Lower lobe of right lung (tissue), 2 donors: Measurements from ENCODE around the gene SPRN. TPM values are rescaled to one million over a fixed set of nuclear protein-coding genes. Genes with fewer than 3 reads are reported as not detected.
"Not testable (repeated sequence)": the region's sequence is repeated elsewhere in the genome, so short reads cannot be mapped to it uniquely, and the experiment has no call there.

Experiments
- ATAC-seq, 2 donors: fragments of 200-7000 bp; cut with Tn5 transposase; one replicate each; pipeline ENCODE4 v1.9.1; 2020 to 2022; ENCODE audit warnings: mild to moderate bottlenecking in 2 of 2, moderate library complexity in 2 of 2
- DNase-seq: peaks from one replicate; pipeline ENCODE4 v3.0.0-alpha.2; 2020
- H3K27ac ChIP-seq: fragments of 200-600 bp; one replicate; pipeline ENCODE4 v1.8.0; 2022
- H3K27me3 ChIP-seq: fragments of 200-600 bp; one replicate; pipeline ENCODE4 v1.8.0; 2022; ENCODE audit warnings: low read depth
- H3K36me3 ChIP-seq: fragments of 200-600 bp; one replicate; pipeline ENCODE4 v1.8.0; 2022; ENCODE audit warnings: mild to moderate bottlenecking
- H3K4me1 ChIP-seq: fragments of 200-600 bp; one replicate; pipeline ENCODE4 v1.8.0; 2022
- H3K4me3 ChIP-seq: fragments of 200-600 bp; one replicate; pipeline ENCODE4 v1.8.0; 2022; ENCODE audit warnings: mild to moderate bottlenecking
- H3K9me3 ChIP-seq: fragments of 200-600 bp; one replicate; pipeline ENCODE4 v1.8.0; 2022
- intact Hi-C: fragments of 100-400 bp; cut with DNase I; formaldehyde crosslinking; loops from one replicate; pipeline ENCODE4 v1.11.0; 2022
- total RNA-seq: library from RNA; stranded (reverse); fragmentation: NEBNext Ultra II Directional; extraction: Animal tissue kit (Norgen Biotek cat#: 25700); gene quantifications from one replicate; pipeline ENCODE4 v1.2.1, GENCODE V29; 2021
- TF ChIP-seq, protein P1 (sequence below): fragments of 200-600 bp; IDR thresholded peaks from one replicate; pipeline ENCODE4 v1.8.0; 2022; ENCODE audit warnings: antibody characterized with exemption, mild to moderate bottlenecking
- donor health status: DM: no; HTN: yes; CAD: no; lungs with severe emphysema.

The SPRN gene
- total RNA-seq, 1 donor from 2014 or later, result not detected

GRCh38 chr10:133439517-133440461, 15.4 kb upstream of the SPRN start:
- DNase-seq, result no peak

DNA sequence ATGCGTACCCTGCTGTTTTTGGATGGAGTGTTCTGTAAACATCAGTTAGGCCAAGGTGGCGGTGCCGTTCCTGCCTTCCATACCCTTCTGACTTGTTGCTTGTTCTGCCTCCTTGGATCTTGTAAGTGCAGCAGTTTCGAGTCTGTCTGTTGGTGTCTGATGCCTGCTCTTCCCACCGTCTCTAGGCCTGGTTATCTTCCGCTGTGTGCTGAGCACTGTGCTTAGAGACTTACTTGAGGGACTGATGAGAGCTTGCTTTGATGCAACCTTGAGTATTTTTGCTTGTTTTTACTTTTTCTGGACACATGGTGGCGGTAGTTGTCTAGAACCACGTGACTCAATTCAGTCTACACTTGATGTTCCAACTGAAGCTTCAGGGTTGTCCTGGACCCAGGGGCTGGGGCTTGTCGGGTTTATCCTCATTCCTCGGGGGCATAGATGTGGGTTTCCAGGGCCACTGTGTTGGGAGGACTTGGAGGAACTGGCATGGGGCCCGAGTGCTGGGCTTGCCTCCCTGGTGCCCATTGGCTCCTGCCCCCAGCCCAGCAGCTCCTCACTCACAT, 14.4 kb upstream of the SPRN start:
- Histone ChIP-seq H3K36me3 (no peaks in the 10 kb centered on the region), H3K27ac (no peak overlapping the region), H3K9me3 (no peaks in the 10 kb centered on the region), H3K4me3 (no peak overlapping the region), H3K27me3 (no peaks in the 10 kb centered on the region), H3K4me1 (no peaks in the 10 kb centered on the region)
- DNase-seq (no peak), ATAC-seq (peak in 1 of 2 donors; percentile 41)
- intact Hi-C loops, result no loop called here
- TF ChIP-seq, protein P1, sequence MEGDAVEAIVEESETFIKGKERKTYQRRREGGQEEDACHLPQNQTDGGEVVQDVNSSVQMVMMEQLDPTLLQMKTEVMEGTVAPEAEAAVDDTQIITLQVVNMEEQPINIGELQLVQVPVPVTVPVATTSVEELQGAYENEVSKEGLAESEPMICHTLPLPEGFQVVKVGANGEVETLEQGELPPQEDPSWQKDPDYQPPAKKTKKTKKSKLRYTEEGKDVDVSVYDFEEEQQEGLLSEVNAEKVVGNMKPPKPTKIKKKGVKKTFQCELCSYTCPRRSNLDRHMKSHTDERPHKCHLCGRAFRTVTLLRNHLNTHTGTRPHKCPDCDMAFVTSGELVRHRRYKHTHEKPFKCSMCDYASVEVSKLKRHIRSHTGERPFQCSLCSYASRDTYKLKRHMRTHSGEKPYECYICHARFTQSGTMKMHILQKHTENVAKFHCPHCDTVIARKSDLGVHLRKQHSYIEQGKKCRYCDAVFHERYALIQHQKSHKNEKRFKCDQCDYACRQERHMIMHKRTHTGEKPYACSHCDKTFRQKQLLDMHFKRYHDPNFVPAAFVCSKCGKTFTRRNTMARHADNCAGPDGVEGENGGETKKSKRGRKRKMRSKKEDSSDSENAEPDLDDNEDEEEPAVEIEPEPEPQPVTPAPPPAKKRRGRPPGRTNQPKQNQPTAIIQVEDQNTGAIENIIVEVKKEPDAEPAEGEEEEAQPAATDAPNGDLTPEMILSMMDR, result no peak

More at GRCh38 chr10:133439517-133440461, 15.4 kb upstream of the SPRN start:
- Histone ChIP-seq H3K27me3 (no peaks in the 10 kb centered on the region), H3K4me3 (no peak overlapping the region), H3K4me1 (no peaks in the 10 kb centered on the region), H3K9me3 (no peaks in the 10 kb centered on the region), H3K36me3 (no peaks in the 10 kb centered on the region), H3K27ac (no peak overlapping the region)
- no peak for ATAC-seq
- intact Hi-C loops, result no loop called here
- TF ChIP-seq, protein P1, result no peak

- H3K9me3 ChIP-seq, DNase-seq, H3K27me3 ChIP-seq, H3K27ac ChIP-seq, intact Hi-C loops, H3K4me3 ChIP-seq, H3K4me1 ChIP-seq, H3K36me3 ChIP-seq: not testable (repeated sequence)
- peak in 1 of 2 donors; percentile 41 for ATAC-seq
These were observed 8.4 kb upstream of the SPRN start for GRCh38 chr10:133432789-133433188.

DNA sequence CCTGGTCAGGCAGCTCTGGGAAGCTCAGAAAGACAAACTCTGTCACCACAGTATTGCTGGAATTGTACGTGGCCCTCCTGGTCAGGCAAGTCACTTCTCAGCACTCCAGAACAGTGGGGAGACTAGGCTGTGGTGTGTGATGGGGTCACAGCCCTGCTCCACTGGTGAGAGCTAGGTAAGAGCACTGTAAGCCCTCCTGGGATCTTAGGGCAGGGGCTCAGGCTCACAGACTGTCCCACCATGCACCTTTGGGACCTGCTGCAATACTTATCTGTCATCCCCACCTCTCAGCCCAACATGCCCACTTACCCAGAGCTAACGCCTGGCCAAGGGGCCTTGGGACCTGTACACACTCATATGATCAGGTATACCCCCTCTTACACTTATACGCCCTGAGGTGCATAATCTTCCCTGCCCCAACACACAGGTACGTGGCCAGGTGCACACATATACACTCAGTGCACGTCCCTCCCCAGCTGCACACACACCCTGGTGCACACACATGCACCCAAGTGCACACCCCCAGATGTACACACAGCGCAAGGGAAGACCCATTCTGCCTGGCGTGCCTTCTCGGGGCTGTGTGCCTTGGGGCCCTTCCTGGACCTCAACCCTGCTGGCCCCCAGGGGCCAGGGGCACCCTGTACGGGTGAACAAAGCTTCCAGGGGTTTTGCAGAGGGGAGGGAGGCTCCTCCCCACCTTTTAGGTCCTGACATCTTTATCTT, 7.6 kb upstream of the SPRN start:
- H3K4me1 ChIP-seq, DNase-seq, H3K9me3 ChIP-seq, H3K4me3 ChIP-seq, H3K27ac ChIP-seq, H3K27me3 ChIP-seq, H3K36me3 ChIP-seq, intact Hi-C loops: not testable (repeated sequence)
- ATAC-seq, result peak; percentile 18 to 56

GRCh38 chr10:133429571-133429970, 5.1 kb upstream of the SPRN start:
- not testable (repeated sequence) for ATAC-seq, H3K4me1 ChIP-seq

DNA sequence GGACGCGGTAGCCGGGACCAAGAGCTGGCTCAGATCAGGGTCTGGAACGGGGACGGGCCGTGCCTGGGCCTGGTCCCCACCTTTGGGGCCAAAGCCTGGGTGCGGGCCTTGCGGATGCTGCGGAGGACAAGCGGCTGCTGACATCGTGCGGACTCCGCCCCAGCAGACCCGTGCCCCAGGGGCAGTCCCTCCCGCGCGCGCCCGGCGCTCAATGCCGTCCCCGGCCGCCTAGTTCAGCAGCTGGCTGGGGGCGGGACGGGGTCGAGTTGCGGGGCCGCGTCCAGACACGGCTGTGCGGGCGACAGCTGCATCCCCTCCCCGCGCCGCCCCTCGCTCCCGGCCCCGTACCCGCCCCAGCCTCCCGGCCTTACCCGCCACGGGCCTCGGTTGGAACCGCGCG, 323 bp downstream of the SPRN start:
- intact Hi-C loops, H3K9me3 ChIP-seq, H3K4me1 ChIP-seq, H3K27ac ChIP-seq, H3K4me3 ChIP-seq, H3K27me3 ChIP-seq, DNase-seq: not testable (repeated sequence)
- H3K36me3 ChIP-seq, result peaks cover 17% of the 10 kb centered on the region
- ATAC-seq, result peak in 1 of 2 donors; percentile 20

More at GRCh38 chr10:133429571-133429970, 5.1 kb upstream of the SPRN start:
- DNase-seq, H3K27me3 ChIP-seq, H3K4me3 ChIP-seq, H3K36me3 ChIP-seq, intact Hi-C loops, H3K27ac ChIP-seq, H3K9me3 ChIP-seq: not testable (repeated sequence)
